M059J (cell line): Measurements from ENCODE around the gene APBB2. TPM values are rescaled to one million over a fixed set of nuclear protein-coding genes. Genes with fewer than 3 reads are reported as not detected.

Experiments
- total RNA-seq: library from RNA; depleted of rRNA; stranded (reverse); fragments of >200 nt; shearing (Covaris generic); gene quantifications from 2 replicates; pipeline ENCODE4 v1.2.3, GENCODE V29; 2014; rRNA removed

APBB2 gene
- total RNA-seq, 1 experiment from 2014 or later = 81.9 TPM

Other genes starting within 250 kb of the APBB2 start
- gene UCHL1, start 42.4 kb upstream of the APBB2 start, total RNA-seq = 1,483 and 1,510 TPM in 2 replicates